ENCODE results near the gene SPOCK1.

DNA sequence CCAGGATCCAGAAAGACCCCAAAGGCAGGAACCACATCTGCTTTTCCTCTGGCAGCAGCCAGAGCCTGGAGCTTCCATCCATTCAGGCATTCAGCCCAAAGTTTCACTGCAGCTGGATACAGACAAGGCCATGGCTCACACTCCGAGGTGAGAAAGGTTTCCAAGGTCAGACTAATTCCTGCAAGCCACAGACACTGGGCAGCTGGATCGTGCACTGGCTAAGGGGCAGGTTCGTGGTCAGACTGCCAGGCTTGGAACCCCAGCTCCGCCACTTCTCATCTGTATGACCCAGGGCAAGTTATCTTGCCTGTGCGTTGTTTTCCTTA is 36.9 kb downstream of the SPOCK1 start:
- TF ChIP-seq GATA2 (IDR thresholded peaks at IDR 0.05; ENCODE audit: low read depth, low read length) (no peak), GATA3 (IDR thresholded peaks at IDR 0.05; ENCODE audit: low read depth, low read length) (no peak)

Data from SH-SY5Y (cell line).